GM23338 (cell line): ENCODE data around the gene TIMM22. TPM values are rescaled to one million over a fixed set of nuclear protein-coding genes. Genes with fewer than 3 reads are reported as not detected.
"Not testable (repeated sequence)": the region's sequence is repeated elsewhere in the genome, so short reads cannot be mapped to it uniquely, and the experiment has no call there.

Source experiments
- ATAC-seq: fragments of 200-7000 bp; cut with Tn5 transposase; 3 replicates; pipeline ENCODE4 v1.9.1; 2020
- DNase-seq: peaks from one replicate; pipeline ENCODE4 v3.0.0-alpha.2; 2015; ENCODE audit warnings: low spot score
- H2AFZ ChIP-seq: fragments of 200-600 bp; sonication (generic); 2 replicates; pipeline ENCODE4 v1.8.0; 2016; ENCODE audit warnings: antibody characterized with exemption, mild to moderate bottlenecking, moderate library complexity
- H3F3A ChIP-seq: fragments of 200-600 bp; sonication (generic); replicated peaks from 2 replicates; pipeline ENCODE4 v1.8.0; 2017; ENCODE audit warnings: antibody characterized with exemption, mixed run types, low read depth
- H3K27ac ChIP-seq: fragments of 200-600 bp; sonication (generic); 2 replicates; pipeline ENCODE4 v1.6.1; 2016; ENCODE audit warnings: low read depth
- H3K27me3 ChIP-seq: fragments of 200-600 bp; sonication (generic); 2 replicates; pipeline ENCODE4 v1.8.0; 2016; ENCODE audit warnings: mild to moderate bottlenecking, mixed run types, moderate library complexity; ENCODE audit not compliant: insufficient read depth
- H3K36me3 ChIP-seq: fragments of 200-600 bp; sonication (generic); 2 replicates; pipeline ENCODE4 v1.8.0; 2016; ENCODE audit warnings: mild to moderate bottlenecking; ENCODE audit not compliant: insufficient read depth
- H3K4me1 ChIP-seq: fragments of 200-600 bp; sonication (generic); 2 replicates; pipeline ENCODE4 v1.8.0; 2016; ENCODE audit warnings: mild to moderate bottlenecking, moderate library complexity; ENCODE audit not compliant: insufficient read depth
- H3K4me2 ChIP-seq: fragments of 200-600 bp; sonication (generic); 2 replicates; pipeline ENCODE4 v1.7.1; 2017; ENCODE audit warnings: mixed run types
- H3K4me3 ChIP-seq: fragments of 200-600 bp; sonication (generic); 2 replicates; pipeline ENCODE4 v1.6.1; 2016; ENCODE audit warnings: mixed run types
- H3K79me2 ChIP-seq: fragments of 200-600 bp; sonication (generic); replicated peaks from 2 replicates; pipeline ENCODE4 v1.8.0; 2017; ENCODE audit warnings: mild to moderate bottlenecking; ENCODE audit not compliant: insufficient read depth
- H3K9me2 ChIP-seq: fragments of 200-600 bp; sonication (generic); 2 replicates; pipeline ENCODE4 v1.8.0; 2017; ENCODE audit not compliant: insufficient read depth
- H4K20me1 ChIP-seq: fragments of 200-600 bp; sonication (generic); replicated peaks from 2 replicates; pipeline ENCODE4 v1.8.0; 2017; ENCODE audit warnings: mild to moderate bottlenecking; ENCODE audit not compliant: insufficient read depth
- H3K27ac Mint-ChIP-seq: 2 replicates; pipeline ENCODE4 v1.8.0; 2020; ENCODE audit warnings: inconsistent platforms, mild to moderate bottlenecking, moderate library complexity, mixed read lengths
- H3K27me3 Mint-ChIP-seq: 3 replicates; pipeline ENCODE4 v1.8.0; 2022; ENCODE audit warnings: low read depth, mild to moderate bottlenecking, moderate library complexity, mixed read lengths, inconsistent platforms; ENCODE audit not compliant: insufficient read depth, poor library complexity
- H3K36me3 Mint-ChIP-seq: 3 replicates; pipeline ENCODE4 v1.8.0; 2021; ENCODE audit warnings: low read depth, mild to moderate bottlenecking, inconsistent platforms, moderate library complexity, mixed read lengths
- H3K4me1 Mint-ChIP-seq: 3 replicates; pipeline ENCODE4 v1.8.0; 2020; ENCODE audit warnings: mild to moderate bottlenecking, inconsistent platforms, mixed read lengths
- H3K4me3 Mint-ChIP-seq: 3 replicates; pipeline ENCODE4 v1.8.0; 2021; ENCODE audit warnings: moderate library complexity, mild to moderate bottlenecking, inconsistent platforms, mixed read lengths
- H3K9me3 Mint-ChIP-seq: 3 replicates; pipeline ENCODE4 v1.8.0; 2020; ENCODE audit warnings: moderate library complexity, mild to moderate bottlenecking, inconsistent platforms, mixed read lengths
- CREB1 ChIP-seq: fragments of 250-450 bp; sonication (Bioruptor Pico); IDR thresholded peaks from 2 replicates; pipeline ENCODE4 v1.5.0; 2020; ENCODE audit warnings: low read depth, mild to moderate bottlenecking, moderate library complexity
- CTCF ChIP-seq, 2 experiments: fragments of 200-600 bp in 1 of 2; sonication (generic) in 1 of 2; conservative IDR thresholded peaks; 2 replicates each; pipeline versions ENCODE4 v1.5.1 to v1.6.1; 2016 to 2017; ENCODE audit warnings: antibody characterized with exemption in 2 of 2, low read depth in 2 of 2, mild to moderate bottlenecking in 2 of 2, moderate library complexity in 1 of 2
- EZH2 ChIP-seq: fragments of 200-600 bp; sonication (generic); IDR thresholded peaks from one replicate; pipeline ENCODE4 v1.8.0; 2017; ENCODE audit warnings: antibody characterized with exemption, mild to moderate bottlenecking, low read depth; ENCODE audit not compliant: unreplicated experiment
- EZH2phosphoT487 ChIP-seq: fragments of 200-600 bp; sonication (generic); IDR thresholded peaks from one replicate; pipeline ENCODE4 v1.8.1; 2018; ENCODE audit warnings: antibody characterized with exemption; ENCODE audit not compliant: unreplicated experiment
- JUNB ChIP-seq: IDR thresholded peaks from one replicate; pipeline ENCODE4 v1.6.1; 2016; ENCODE audit warnings: antibody characterized with exemption; ENCODE audit not compliant: unreplicated experiment
- ZNF331 ChIP-seq: fragments of 250-450 bp; sonication (Bioruptor Pico); IDR thresholded peaks from 2 replicates; pipeline ENCODE4 v1.5.0; 2020; ENCODE audit warnings: low read depth, mild to moderate bottlenecking, moderate library complexity
- polyA plus RNA-seq: library from polyadenylated mRNA; unstranded; fragments of >200 nt; fragmentation: Nextera tagmentation; extraction: Ambion mirVana; gene quantifications from 2 replicates; pipeline ENCODE4 v1.2.1, GENCODE V29; 2016
- total RNA-seq: library from RNA; depleted of rRNA; stranded (reverse); fragments of >200 nt; shearing (Covaris generic); gene quantifications from 2 replicates; pipeline ENCODE4 v1.2.3, GENCODE V29; 2014
- TF ChIP-seq, protein P1 (sequence below): IDR thresholded peaks from 2 replicates; pipeline ENCODE4 v1.6.1; 2016; ENCODE audit warnings: antibody characterized with exemption

Gene TIMM22
- total and polyA plus RNA-seq, 2 experiments from 2014 or later, result 21.9 to 24.4 TPM

GRCh38 chr17:1043601-1044251 is 46.8 kb downstream of the TIMM22 start (continued):
- TF ChIP-seq CTCF (conservative IDR thresholded peaks at IDR 0.05; ENCODE audit: low read depth in 2 of 2) (no peak), EZH2 (no peak), CREB1 (CRISPR knock-in tag) (no peak), EZH2phosphoT487 (no peak)
- TF ChIP-seq, protein P1, sequence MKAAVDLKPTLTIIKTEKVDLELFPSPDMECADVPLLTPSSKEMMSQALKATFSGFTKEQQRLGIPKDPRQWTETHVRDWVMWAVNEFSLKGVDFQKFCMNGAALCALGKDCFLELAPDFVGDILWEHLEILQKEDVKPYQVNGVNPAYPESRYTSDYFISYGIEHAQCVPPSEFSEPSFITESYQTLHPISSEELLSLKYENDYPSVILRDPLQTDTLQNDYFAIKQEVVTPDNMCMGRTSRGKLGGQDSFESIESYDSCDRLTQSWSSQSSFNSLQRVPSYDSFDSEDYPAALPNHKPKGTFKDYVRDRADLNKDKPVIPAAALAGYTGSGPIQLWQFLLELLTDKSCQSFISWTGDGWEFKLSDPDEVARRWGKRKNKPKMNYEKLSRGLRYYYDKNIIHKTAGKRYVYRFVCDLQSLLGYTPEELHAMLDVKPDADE, result no peak

GRCh38 chr17:1044387-1045009 is 47.6 kb downstream of the TIMM22 start:
- H3K4me1 Mint-ChIP-seq, H3K4me3 Mint-ChIP-seq, ATAC-seq, H3K79me2 ChIP-seq, H3K27me3 ChIP-seq, H3K36me3 Mint-ChIP-seq, H3K4me2 ChIP-seq, H3K36me3 ChIP-seq, DNase-seq, H3F3A ChIP-seq, H3K9me2 ChIP-seq, H3K9me3 Mint-ChIP-seq, H3K27ac Mint-ChIP-seq, H3K4me3 ChIP-seq, H2AFZ ChIP-seq, H4K20me1 ChIP-seq, H3K4me1 ChIP-seq, H3K27me3 Mint-ChIP-seq, H3K27ac ChIP-seq: not testable (repeated sequence)

GRCh38 chr17:1045456-1045855 is 48.5 kb downstream of the TIMM22 start:
- H3K4me3 ChIP-seq, result no peak overlapping the region
- no peak overlapping the region for H3K27ac Mint-ChIP-seq
- TF ChIP-seq JUNB, result no peak
- no peak for TF ChIP-seq ZNF331
- no peak for TF ChIP-seq EZH2phosphoT487
- H3K9me2 ChIP-seq, result no peaks in the 10 kb centered on the region
- no peaks in the 10 kb centered on the region for H4K20me1 ChIP-seq
- H3K4me3 Mint-ChIP-seq, result no peak overlapping the region
- no peak overlapping the region for H3K4me2 ChIP-seq
- H3K27me3 ChIP-seq, result no peaks in the 10 kb centered on the region
- H3K9me3 Mint-ChIP-seq, result peaks cover 3% of the 10 kb centered on the region; the same call in 1 of the 3 replicates
- peaks cover 9% of the 10 kb centered on the region; the same call in 2 of the 3 replicates for H3K36me3 Mint-ChIP-seq
- H3K27me3 Mint-ChIP-seq, result peaks cover 4% of the 10 kb centered on the region
- DNase-seq (no peak), ATAC-seq (no peak)
- peaks cover 3% of the 10 kb centered on the region; the same call in 1 of the 2 replicates for H3K4me1 ChIP-seq
- H3K36me3 ChIP-seq, result no peaks in the 10 kb centered on the region
- H3K79me2 ChIP-seq, result no peaks in the 10 kb centered on the region
- H3F3A ChIP-seq, result no peaks in the 10 kb centered on the region; the same call in 1 of the 2 replicates
- H2AFZ ChIP-seq, result no peak overlapping the region
- H3K4me1 Mint-ChIP-seq, result peaks cover 4% of the 10 kb centered on the region; the same call in 1 of the 3 replicates
- H3K27ac ChIP-seq, result no peak overlapping the region
